Gastroesophageal sphincter (tissue), 4 donors: ENCODE data around the gene CHST15. TPM values are rescaled to one million over a fixed set of nuclear protein-coding genes. Genes with fewer than 3 reads are reported as not detected.

Experiments used
- ATAC-seq: fragments of 150-250 bp; one replicate; pipeline ENCODE4 v1.9.1; 2016; ENCODE audit warnings: mild to moderate bottlenecking, moderate library complexity
- H3K27ac ChIP-seq, 4 donors: fragments of 200-600 bp; sonication (generic) in 3 of 4; 1 replicate in 3 of 4; 2 replicates in 1 of 4; pipeline ENCODE4 v1.5.1; 2016 to 2019
- H3K27me3 ChIP-seq: fragments of 200-600 bp; sonication (generic); one replicate; pipeline ENCODE4 v1.5.1; 2019
- H3K36me3 ChIP-seq, 2 donors: fragments of 200-600 bp; sonication (generic); one replicate each; pipeline ENCODE4 v1.5.1; 2019; ENCODE audit warnings: control low read depth in 1 of 2
- H3K4me1 ChIP-seq, 3 donors: fragments of 200-600 bp; sonication (generic); 1 replicate in 2 of 3; 2 replicates in 1 of 3; pipeline ENCODE4 v1.5.1; 2016 to 2019; ENCODE audit warnings: control low read depth in 2 of 3
- H3K4me3 ChIP-seq, 2 donors: fragments of 200-600 bp; sonication (generic); one replicate each; pipeline ENCODE4 v1.5.1; 2019; ENCODE audit warnings: mild to moderate bottlenecking in 1 of 2, moderate library complexity in 1 of 2
- H3K9me3 ChIP-seq, 3 donors: fragments of 200-600 bp; sonication (generic); one replicate each; pipeline ENCODE4 v1.5.1; 2017 to 2019; ENCODE audit warnings: control low read depth in 2 of 3
- CTCF ChIP-seq, 4 experiments: fragments of 200-600 bp in 2 of 4; fragments of 450-650 bp in 2 of 4; sonication (generic) in 1 of 4; IDR thresholded peaks; one replicate each; pipeline ENCODE4 v1.5.1; 2017 to 2019; ENCODE audit warnings: antibody characterized with exemption in 4 of 4, mild to moderate bottlenecking in 2 of 4, moderate library complexity in 2 of 4
- EP300 ChIP-seq: sonication (generic); formaldehyde crosslinking; IDR thresholded peaks from one replicate; pipeline ENCODE4 v1.6.1; 2017; ENCODE audit warnings: antibody characterized with exemption, mild to moderate bottlenecking
- POLR2A ChIP-seq, 2 donors: fragments of 450-650 bp; IDR thresholded peaks; one replicate each; pipeline ENCODE4 v1.6.1; 2017; ENCODE audit warnings: antibody characterized with exemption in 2 of 2, mild to moderate bottlenecking in 2 of 2, moderate library complexity in 1 of 2
- POLR2AphosphoS5 ChIP-seq: sonication (generic); formaldehyde crosslinking; IDR thresholded peaks from one replicate; pipeline ENCODE4 v1.6.1; 2017; ENCODE audit warnings: antibody characterized with exemption
- WGBS, 2 donors: methylation state at CpG; one replicate each; pipeline ENCODE4 v1.1.5; 2018; ENCODE audit warnings: low coverage in 1 of 2; 5-methylcytosine and 5-hydroxymethylcytosine counted together
- total RNA-seq, 4 donors: library from RNA; depleted of rRNA; stranded (reverse); fragments of >200 nt; gene quantifications; one replicate each; pipeline ENCODE4 v1.1.0, GENCODE V29; 2016

Gene CHST15
- total RNA-seq, 4 donors from 2014 or later = 63.5 to 87.5 (median 74.3) TPM

DNA sequence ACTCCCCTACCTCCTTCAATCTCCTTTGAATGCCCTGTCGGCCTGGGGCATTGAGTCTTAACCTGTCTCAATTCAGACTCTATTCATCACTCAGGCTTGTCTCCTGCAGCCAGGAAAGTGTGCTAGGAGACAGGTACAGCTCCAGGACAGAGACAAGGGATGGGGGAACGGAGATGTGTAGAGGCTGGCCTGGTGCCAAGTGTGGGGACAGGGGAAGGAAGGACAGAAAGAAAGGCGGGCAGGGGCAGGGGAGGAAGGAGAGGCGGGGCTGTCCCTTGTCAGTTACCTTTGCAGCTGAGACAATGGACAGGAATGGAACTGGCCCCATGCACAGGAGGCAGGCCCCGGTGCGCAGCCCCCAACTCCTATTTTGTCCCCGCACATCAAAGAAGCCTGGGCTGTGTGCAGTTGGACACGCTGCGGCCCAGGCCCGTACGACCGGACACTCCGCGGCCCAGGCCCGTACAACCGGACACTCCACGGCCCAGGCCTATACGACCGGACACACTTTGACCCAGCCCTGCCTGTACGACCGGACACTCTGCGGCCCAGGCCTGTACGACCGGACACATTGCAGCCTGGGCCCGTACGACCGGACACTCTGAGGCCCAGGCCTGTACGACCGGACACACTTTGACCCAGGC, 36.9 kb downstream of the CHST15 start:
- Histone ChIP-seq H3K4me1 (peaks cover 0 to 79% (median 0%) of the 10 kb centered on the region in 3 donors), H3K4me3 (no peak overlapping the region), H3K27me3 (no peaks in the 10 kb centered on the region), H3K27ac (no peak overlapping the region), H3K36me3 (peaks cover 0 to 5% of the 10 kb centered on the region in 2 donors), H3K9me3 (no peaks in the 10 kb centered on the region)
- peak; percentile 23 for ATAC-seq
- TF ChIP-seq POLR2A (IDR thresholded peaks at IDR 0.05) (no peak), POLR2AphosphoS5 (no peak), CTCF (IDR thresholded peaks at IDR 0.05) (no peak), EP300 (no peak)
- 80 to 88% methylated on average over 8 to 10 of the region's 29 CpGs for WGBS, 2 donors

- ATAC-seq = no peak
- H3K9me3 ChIP-seq = no peaks in the 10 kb centered on the region
- peak overlapping the region in 1 of 4 donors; percentile 27 for H3K27ac ChIP-seq
- WGBS, 2 donors = 24 to 34% methylated on average over 2 of the region's 2 CpGs
- H3K4me3 ChIP-seq = no peak overlapping the region
- peaks cover 0 to 83% (median 5%) of the 10 kb centered on the region in 3 donors for H3K4me1 ChIP-seq
- H3K27me3 ChIP-seq = no peaks in the 10 kb centered on the region
- no peaks in the 10 kb centered on the region for H3K36me3 ChIP-seq
- TF ChIP-seq CTCF (IDR thresholded peaks at IDR 0.05) (no peak), POLR2A (IDR thresholded peaks at IDR 0.05) (no peak), POLR2AphosphoS5 (no peak), EP300 (no peak)
Measured at GRCh38 chr10:124053971-124054370, 39.4 kb downstream of the CHST15 start.

- TF ChIP-seq POLR2A (IDR thresholded peaks at IDR 0.05) (no peak), POLR2AphosphoS5 (no peak), CTCF (IDR thresholded peaks at IDR 0.05) (no peak), EP300 (no peak)
- H3K27me3 ChIP-seq = no peaks in the 10 kb centered on the region
- H3K9me3 ChIP-seq = no peaks in the 10 kb centered on the region
- H3K36me3 ChIP-seq = no peaks in the 10 kb centered on the region
- H3K27ac ChIP-seq = no peak overlapping the region
- H3K4me1 ChIP-seq = peaks cover 0 to 83% (median 5%) of the 10 kb centered on the region in 3 donors
- H3K4me3 ChIP-seq = no peak overlapping the region
- ATAC-seq = no peak
- 92 to 96% methylated on average over 4 to 8 of the region's 10 CpGs for WGBS, 2 donors
Measured at GRCh38 chr10:124052561-124052960, 40.8 kb downstream of the CHST15 start.

DNA sequence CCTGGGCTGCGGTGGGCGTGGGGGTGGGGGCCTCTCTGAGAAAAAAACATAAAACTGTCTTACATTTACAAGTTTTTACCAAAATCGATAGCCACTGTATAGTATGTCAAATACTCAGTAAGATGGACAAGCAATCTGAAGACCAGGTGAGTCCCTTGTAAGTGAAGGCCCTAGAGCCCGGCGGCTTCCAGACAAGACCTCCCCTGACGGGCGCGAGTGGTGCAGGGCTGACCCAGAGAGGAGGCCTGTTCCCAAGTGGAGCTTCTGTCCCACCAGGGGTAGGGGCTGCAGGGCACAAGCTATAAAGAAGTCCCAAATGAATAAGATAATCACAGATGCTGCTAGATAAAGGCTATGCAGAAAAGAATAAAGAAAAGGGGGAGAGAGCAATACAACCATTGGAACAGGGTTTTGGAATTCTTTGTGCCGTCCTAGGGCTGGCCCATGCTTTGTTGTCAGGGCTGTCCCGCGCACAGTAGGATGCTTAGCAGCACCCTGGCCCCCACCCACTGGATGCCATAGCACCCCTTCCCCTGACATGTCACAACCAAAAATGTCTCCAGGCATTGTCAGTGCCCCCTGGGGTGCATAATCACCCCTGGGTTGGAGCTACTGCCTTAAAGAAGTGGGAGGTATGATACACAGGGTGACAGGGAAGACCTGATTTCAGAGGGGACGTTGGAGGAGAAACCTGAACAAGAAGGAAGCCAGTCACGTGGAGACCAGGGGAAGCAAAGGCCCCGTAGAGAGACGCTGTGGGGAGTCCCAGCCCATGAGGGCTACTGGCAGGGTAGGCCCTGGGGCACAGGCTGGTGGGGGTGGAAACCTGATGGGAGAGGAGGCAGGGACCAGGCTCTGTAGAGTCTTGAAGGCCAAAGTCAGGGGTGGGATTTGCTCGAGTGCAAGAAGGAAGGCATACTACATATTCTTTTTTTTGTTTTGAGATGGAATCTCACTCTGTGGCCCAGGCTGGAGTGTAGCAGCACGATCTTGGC, 43.1 kb downstream of the CHST15 start:
- no peaks in the 10 kb centered on the region for H3K9me3 ChIP-seq

More for the DNA sequence above, 43.1 kb downstream of the CHST15 start:
- no peak overlapping the region for H3K4me3 ChIP-seq
- no peaks in the 10 kb centered on the region for H3K27me3 ChIP-seq
- H3K27ac ChIP-seq = peak overlapping the region in 3 of 4 donors; percentile 46 to 77 (median 55)
- no peak for ATAC-seq
- no peaks in the 10 kb centered on the region for H3K36me3 ChIP-seq
- H3K4me1 ChIP-seq = peaks cover 0 to 75% (median 5%) of the 10 kb centered on the region in 3 donors
- TF ChIP-seq CTCF (IDR thresholded peaks at IDR 0.05) = no peak
- TF ChIP-seq POLR2AphosphoS5 = no peak
- TF ChIP-seq EP300 = no peak
- no peak for TF ChIP-seq POLR2A (IDR thresholded peaks at IDR 0.05)
- WGBS, 2 donors = 78 to 88% methylated on average over 4 to 13 of the region's 17 CpGs
